K562 (cell line): Measurements from ENCODE around the gene CYP24A1. TPM values are rescaled to one million over a fixed set of nuclear protein-coding genes. Genes with fewer than 3 reads are reported as not detected.

Source experiments
- AFF4 ChIP-seq: sonication (generic); formaldehyde crosslinking; IDR thresholded peaks from 2 replicates; pipeline ENCODE4 v1.8.0; 2023; ENCODE audit warnings: mild to moderate bottlenecking, missing genetic modification reagents
- CBX3 ChIP-seq, 2 experiments: IDR thresholded peaks; 1 replicate in 1 of 2; 2 replicates in 1 of 2; pipeline ENCODE4 v1.6.1; 2012; ENCODE audit warnings: inconsistent platforms in 2 of 2, low read length in 2 of 2, borderline replicate concordance in 1 of 2, control low read depth in 1 of 2
- FOSL1 ChIP-seq: fragments of 200-800 bp; sonication (Bioruptor generic); conservative IDR thresholded peaks from 2 replicates; pipeline ENCODE4 v1.6.1; 2016; ENCODE audit warnings: missing genetic modification characterization, missing compliant biosample characterization
- GTF2A2 ChIP-seq: IDR thresholded peaks from 2 replicates; pipeline ENCODE4 v1.6.1; 2016; ENCODE audit warnings: mild to moderate bottlenecking, missing genetic modification characterization, missing compliant biosample characterization
- MAZ ChIP-seq, 2 experiments: fragments of 450-650 bp in 1 of 2; sonication (generic) in 1 of 2; formaldehyde crosslinking; IDR thresholded peaks in 1 of 2; conservative IDR thresholded peaks in 1 of 2; 2 replicates each; pipeline versions ENCODE4 v1.4.0 to v1.5.0; 2020; ENCODE audit warnings: mild to moderate bottlenecking in 1 of 2, missing genetic modification reagents in 1 of 2
- NBN ChIP-seq: fragments of 450-650 bp; IDR thresholded peaks from 2 replicates; pipeline ENCODE4 v1.6.1; 2016; ENCODE audit warnings: low read depth, mild to moderate bottlenecking
- RREB1 ChIP-seq: fragments of 250-450 bp; sonication (Bioruptor Pico); IDR thresholded peaks from 2 replicates; pipeline ENCODE4 v1.4.0; 2020
- SREBF2 ChIP-seq: sonication (generic); formaldehyde crosslinking; IDR thresholded peaks from 2 replicates; pipeline ENCODE4 v1.4.0; 2020; ENCODE audit warnings: mild to moderate bottlenecking, missing genetic modification reagents
- SRSF7 ChIP-seq: fragments of 200-400 bp; formaldehyde crosslinking; optimal IDR thresholded peaks from 2 replicates; pipeline ENCODE3; 2017; ENCODE audit warnings: mild to moderate bottlenecking, low read depth, low read length
- SRSF9 ChIP-seq: fragments of 200-400 bp; formaldehyde crosslinking; IDR thresholded peaks from 2 replicates; pipeline ENCODE4 v1.6.1; 2017; ENCODE audit warnings: low read depth, low read length, borderline replicate concordance
- ZC3H4 ChIP-seq: sonication (generic); formaldehyde crosslinking; IDR thresholded peaks from 2 replicates; pipeline ENCODE4 v1.9.0; 2021; ENCODE audit warnings: missing genetic modification reagents, borderline replicate concordance
- ZNF655 ChIP-seq: fragments of 250-450 bp; sonication (Bioruptor Pico); IDR thresholded peaks from 2 replicates; pipeline ENCODE4 v1.5.0; 2021
- ZNF668 ChIP-seq: fragments of 250-450 bp; sonication (Bioruptor Pico); IDR thresholded peaks from 2 replicates; pipeline ENCODE4 v1.8.0; 2022; ENCODE audit warnings: mild to moderate bottlenecking, inconsistent platforms
- polyA plus RNA-seq, 8 experiments: library from polyadenylated mRNA; depleted of rRNA in 4 of 8; stranded (reverse) in 5 of 8; unstranded in 3 of 8; fragments of >200 nt; fragmentation: Nextera tagmentation in 2 of 8; fragmentation: Illumina TruSeq in 1 of 8; extraction: Ambion mirVana in 2 of 8; extraction: Trizol in 1 of 8; gene quantifications; 2 replicates each; pipeline versions ENCODE4 v1.2.1 to v1.2.3, GENCODE V29; 2011 to 2014; ENCODE audit warnings: inconsistent platforms in 1 of 8, missing spikeins in 1 of 8
- total RNA-seq, 7 experiments: library from RNA; depleted of rRNA in 6 of 7; stranded (reverse); fragments of >200 nt in 6 of 7; fragmentation: Illumina TruSeq in 2 of 7; extraction: Trizol in 2 of 7; gene quantifications; 2 replicates each; pipeline versions ENCODE4 v1.2.1 to v1.2.3, GENCODE V29; 2011 to 2021; ENCODE audit warnings: low replicate concordance in 1 of 7
- TF ChIP-seq, protein P1 (sequence below): IDR thresholded peaks from 2 replicates; pipeline ENCODE4 v1.6.1; 2014; ENCODE audit warnings: antibody characterized with exemption

The CYP24A1 gene
- total and polyA plus RNA-seq, 9 of the 15 experiments (the other 6 are each of a cell fraction or from before 2014, with no cell fraction given) = 0.04 TPM; not detected in 8

GRCh38 chr20:54207743-54208547 lies 34.2 kb upstream of the CYP24A1 start, which contains the start of gene PFDN4 (continued):
- peak; percentile 42; the same call in 1 of the 2 replicates for TF ChIP-seq NBN
- no peak for TF ChIP-seq FOSL1 (tag)
- TF ChIP-seq SREBF2 (CRISPR knock-in tag) = no peak
- TF ChIP-seq ZNF668 = no peak
- no peak for TF ChIP-seq SRSF9
- TF ChIP-seq ZC3H4 (CRISPR knock-in tag) = no peak
- no peak for TF ChIP-seq ZNF655 (CRISPR knock-in tag)
- TF ChIP-seq CBX3 (IDR thresholded peaks at IDR 0.05; ENCODE audit: borderline replicate concordance in 1 of 2, low read length in 2 of 2) = no peak; a peak in 1 of 3 replicates
- TF ChIP-seq, protein P1, sequence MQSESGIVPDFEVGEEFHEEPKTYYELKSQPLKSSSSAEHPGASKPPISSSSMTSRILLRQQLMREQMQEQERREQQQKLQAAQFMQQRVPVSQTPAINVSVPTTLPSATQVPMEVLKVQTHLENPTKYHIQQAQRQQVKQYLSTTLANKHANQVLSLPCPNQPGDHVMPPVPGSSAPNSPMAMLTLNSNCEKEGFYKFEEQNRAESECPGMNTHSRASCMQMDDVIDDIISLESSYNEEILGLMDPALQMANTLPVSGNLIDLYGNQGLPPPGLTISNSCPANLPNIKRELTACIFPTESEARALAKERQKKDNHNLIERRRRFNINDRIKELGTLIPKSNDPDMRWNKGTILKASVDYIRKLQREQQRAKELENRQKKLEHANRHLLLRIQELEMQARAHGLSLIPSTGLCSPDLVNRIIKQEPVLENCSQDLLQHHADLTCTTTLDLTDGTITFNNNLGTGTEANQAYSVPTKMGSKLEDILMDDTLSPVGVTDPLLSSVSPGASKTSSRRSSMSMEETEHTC = no peak
- TF ChIP-seq AFF4 (CRISPR knock-in tag) = no peak
- no peak for TF ChIP-seq GTF2A2 (tag)
- TF ChIP-seq MAZ (CRISPR knock-in tag; conservative IDR thresholded peaks at IDR 0.05 in 1 of 2, IDR thresholded peaks at IDR 0.05 in 1 of 2) = peak; percentile 72 to 80
- TF ChIP-seq SRSF7 = no peak
- TF ChIP-seq RREB1 (CRISPR knock-in tag) = no peak
